Fibroblast of skin of left quadriceps (primary cell): ENCODE measurements around the gene DSCAM.
A peak's percentile ranks its signal among the peaks of the same experiment; 100 is the strongest.
"Not testable (repeated sequence)": the region's sequence is repeated elsewhere in the genome, so short reads cannot be mapped to it uniquely, and the experiment has no call there.

Experiments used
- DNase-seq, 2 experiments: peaks; one replicate each; pipeline ENCODE4 v3.0.0-alpha.2; 2013; ENCODE audit warnings: low read depth in 2 of 2

Gene DSCAM

DNA sequence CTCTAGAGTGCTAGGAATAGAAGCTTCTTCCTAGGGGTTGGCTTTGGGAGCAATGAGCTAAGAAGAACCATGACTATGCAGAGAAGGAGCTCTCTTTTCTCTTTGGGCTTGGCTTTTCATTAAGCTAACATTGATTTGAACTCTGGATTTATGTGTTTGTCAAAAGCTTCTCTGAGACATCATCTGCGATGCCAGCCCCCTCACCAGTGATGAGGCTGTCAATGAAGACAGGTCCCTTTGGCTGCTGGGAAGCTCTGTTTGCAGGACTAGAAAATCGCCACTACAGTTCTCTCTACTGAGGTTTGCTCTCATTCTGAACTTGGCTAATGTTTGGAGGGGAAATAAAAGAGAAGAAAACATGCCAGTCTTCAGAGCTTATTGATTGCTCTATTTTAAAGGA lies 794.7 kb downstream of the DSCAM start:
- DNase-seq = no peak

DNA sequence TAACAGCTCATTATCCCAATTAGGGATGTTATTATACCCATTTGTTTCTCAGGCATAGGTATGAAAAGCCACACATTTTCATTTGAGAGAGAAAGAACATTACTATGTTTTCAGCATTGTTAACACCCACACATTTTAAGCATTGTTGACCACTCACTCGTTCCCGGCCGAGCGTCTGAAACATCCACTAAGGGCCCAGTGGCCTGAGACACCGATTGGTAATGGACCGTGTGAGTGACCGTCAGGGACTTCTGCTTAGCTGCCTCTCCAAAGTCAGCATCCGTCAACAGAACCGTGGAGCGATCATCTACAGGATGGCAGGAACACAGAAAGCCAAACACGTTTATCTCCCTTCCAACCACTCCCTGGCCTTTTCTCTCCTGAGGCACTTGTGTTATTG lies 795.2 kb downstream of the DSCAM start:
- DNase-seq = no peak

DNA sequence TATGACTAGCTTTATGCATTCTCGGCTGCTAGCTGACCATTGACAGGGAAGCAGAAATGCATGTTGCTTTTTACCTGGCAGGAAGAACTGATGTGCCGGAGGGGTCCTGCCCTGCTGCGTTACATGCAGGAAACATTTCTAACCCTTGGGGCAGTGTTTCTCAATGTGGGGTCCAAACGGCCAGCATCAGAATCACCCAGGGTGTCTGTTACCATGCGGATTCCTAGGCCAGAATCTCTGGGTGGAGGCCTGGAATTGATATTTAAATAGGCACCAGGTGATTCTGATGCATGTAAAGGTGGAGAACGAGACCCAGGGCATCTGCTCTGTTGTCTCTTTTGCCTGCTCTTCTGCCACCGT lies 797.0 kb downstream of the DSCAM start:
- DNase-seq = no peak

DNA sequence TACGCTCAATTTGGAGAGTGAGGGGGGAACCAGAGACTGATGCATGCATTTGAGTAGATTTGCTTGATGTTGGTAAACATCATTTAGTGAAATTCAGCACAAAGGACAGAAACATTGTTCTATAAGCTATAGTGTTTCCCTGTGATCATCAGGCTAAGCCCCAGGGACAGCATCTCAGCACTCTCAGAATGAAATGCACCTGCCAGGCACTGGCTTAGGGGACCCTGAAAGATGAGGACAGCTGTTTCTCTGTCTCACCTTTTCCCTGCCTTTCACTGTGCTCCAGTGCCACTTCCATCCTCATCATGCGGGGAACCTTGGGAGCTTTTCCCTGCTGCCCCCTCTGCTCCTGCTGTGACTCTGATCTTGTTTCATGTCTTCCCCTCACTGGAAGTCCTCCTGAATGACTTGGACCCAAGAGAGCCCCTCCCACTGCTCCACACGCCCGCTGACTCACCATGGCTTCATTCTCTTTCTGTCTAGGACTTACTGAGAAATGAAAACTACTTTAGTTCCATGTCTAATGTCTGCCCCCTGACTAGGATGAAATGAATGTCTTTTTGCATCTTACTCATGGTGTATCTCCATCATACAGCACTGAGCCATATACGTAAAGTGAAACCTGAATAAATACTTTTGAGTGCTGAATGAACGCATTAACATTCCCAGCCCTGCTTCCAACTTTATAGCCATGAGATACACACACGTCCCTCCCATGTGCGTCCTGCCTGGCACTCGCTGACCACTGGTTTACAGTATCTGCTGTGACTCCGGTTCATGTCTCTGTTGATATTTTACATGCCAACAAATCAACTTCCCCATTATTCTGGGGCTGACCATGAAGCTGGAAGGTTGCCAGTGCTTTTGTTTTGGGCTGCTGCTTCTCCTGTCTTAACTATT lies 797.7 kb downstream of the DSCAM start:
- peak; percentile 30 to 41 for DNase-seq

DNA sequence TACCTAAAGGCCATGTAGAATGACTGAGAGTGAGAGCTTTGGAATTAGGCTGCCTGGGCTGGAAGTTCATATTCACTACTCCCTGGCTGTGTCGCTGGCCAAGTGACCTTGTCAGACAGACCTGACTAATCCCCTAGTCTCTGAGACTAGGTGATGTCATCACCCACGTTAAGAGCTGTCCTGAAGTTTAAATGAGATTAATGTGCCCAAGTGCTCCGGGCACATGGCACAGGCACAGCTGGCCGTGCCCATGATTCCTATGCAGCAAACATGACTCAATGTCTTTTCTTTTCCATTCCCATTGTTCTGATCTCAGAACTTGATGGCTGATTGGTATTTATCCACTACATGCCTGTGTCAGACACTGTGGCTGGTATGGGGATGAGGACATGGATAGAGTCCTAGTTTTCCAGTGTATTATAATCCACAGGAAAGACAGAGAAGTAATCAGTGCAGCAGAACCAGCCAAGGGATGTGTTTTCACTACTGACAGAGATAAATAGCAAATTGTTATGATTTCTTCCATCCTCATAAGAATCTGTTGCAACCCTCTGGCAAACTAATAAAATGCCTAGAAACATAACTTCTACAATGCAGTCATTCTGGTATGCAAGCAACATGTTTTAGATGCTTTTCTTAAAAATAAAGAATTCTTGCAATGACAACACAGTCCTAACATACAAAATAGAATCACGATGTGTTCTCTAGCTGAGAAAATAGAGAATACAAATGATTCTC lies 798.8 kb downstream of the DSCAM start:
- peak in 1 of 2 experiments; percentile 12 for DNase-seq

DNA sequence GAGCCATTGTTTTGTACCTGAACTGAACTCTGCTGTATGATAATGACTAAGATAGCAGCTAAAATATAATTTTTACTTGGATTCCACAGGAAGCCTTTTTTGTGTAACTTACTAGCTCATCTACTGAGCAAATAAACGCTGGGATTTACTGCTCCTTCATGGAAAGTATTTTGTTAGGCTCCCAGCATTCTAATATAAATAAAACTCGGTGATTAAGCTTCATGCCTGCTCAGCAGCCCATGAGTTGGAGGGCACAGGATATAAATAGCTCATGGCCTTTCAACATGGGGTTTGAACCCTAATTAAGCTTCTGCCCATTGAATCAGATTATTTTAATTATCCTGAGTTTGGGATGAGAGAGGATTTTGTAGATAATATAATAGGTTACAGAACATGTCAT lies 799.7 kb downstream of the DSCAM start:
- DNase-seq = no peak

DNA sequence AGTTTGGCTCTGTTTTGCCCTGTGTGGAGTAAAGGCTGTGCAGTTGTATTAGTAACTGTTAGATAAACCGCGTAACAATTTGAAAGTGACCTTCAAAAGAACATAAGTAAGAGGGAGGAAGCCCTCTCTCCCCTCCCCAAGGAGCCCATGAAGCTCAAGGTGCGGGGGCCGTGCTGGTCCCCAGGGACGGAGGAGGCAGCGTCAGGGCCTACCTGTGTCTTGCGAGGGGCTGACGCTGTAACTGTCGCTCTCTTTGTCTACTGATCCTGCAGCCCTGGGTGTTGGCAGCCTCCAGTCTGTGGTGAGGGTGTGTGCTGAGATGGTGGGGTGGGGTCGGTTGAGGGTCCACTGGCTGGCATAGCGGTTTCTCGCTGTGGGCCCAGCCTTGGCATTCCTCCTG lies 803.1 kb downstream of the DSCAM start:
- DNase-seq = no peak

DNA sequence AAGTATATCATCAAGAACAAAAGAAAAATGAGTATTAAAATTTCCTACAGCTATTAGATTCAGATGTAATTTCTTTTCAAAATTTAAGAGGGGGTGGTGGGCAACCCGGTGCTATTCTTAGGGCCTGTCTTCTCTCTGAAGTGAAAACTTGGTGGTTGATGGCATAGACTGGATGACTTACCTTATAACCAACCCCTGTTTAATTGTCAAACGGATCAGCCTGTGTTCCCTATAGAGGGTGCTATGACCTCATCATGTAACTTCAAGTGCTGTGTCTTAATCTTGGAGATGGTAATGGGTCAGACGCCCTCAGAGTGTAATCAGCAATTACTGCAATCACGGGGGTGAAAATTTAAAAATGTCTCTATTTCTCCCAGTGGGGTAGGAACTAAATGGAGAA lies 803.5 kb downstream of the DSCAM start:
- DNase-seq = no peak

DNA sequence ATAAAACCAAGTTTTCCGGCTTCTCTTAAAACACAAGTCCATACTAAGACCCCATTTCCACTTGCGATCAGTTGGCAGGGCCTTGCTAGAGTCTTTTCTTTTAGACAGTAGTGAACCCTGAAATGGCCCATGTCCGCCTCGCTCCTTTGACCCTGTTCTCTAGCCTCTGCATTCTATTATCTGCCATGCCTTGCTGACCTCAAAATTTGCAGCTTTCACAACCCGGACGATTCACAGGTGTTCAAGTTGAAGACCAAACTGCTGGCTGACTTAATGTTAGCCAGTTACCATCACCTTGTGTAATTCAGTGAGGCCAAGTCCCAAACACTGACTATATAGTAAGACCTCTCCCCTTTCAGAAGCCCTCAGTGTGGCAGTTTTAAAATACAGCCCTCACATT lies 805.5 kb downstream of the DSCAM start:
- no peak for DNase-seq

DNA sequence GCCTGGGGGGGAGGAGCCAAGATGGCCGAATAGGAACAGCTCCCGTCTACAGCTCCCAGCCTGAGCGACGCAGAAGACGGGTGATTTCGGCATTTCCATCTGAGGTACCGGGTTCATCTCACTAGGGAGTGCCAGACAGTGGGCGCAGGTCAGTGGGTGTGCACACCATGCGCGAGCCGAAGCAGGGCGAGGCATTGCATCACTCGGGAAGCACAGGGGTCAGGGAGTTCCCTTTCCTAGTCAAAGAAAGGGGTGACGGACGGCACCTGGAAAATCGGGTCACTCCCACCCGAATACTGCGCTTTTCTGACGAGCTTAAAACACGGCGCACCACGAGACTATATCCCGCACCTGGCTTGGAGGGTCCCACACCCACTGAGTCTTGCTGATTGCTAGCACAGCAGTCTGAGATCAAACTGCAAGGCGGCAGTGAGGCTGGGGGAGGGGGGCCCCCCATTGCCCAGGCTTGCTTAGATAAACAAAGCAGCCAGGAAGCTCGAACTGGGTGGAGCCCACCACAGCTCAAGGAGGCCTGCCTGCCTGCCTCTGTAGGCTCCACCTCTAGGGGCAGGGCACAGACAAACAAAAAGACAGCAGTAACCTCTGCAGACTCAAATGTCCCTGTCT lies 813.7 kb downstream of the DSCAM start:
- DNase-seq = not testable (repeated sequence)

DNA sequence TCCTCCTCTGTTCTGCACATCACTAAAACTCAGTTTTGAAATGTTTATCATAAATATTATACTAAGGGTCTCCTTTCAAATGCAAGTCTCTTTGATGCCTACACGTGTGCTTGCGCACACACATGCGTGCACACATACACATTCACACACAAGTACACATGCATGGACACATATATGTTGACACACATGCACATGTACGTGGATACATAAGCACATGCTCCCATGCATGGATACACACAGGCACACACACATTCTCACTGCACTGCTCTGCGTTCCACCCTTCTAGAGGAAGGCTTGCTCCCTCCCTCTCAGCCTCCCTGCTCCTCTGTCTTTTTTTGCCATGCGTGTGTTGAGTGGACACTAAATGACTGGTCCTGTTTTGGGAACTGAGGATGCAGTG lies 817.1 kb downstream of the DSCAM start:
- DNase-seq = no peak

DNA sequence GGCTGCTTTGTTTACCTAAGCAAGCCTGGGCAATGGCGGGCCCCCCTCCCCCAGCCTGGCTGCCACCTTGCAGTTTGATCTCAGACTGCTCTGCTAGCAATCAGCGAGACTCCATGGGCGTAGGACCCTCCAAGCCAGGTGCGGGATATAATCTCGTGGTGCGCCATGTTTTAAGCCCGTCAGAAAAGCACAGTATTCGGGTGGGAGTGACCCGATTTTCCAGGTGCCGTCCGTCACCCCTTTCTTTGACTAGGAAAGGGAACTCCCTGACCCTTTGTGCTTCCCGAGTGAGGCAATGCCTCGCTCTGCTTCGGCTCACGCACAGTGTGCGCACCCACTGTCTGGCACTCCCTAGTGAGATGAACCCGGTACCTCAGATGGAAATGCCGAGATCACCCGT lies 818.6 kb downstream of the DSCAM start:
- not testable (repeated sequence) for DNase-seq

DNA sequence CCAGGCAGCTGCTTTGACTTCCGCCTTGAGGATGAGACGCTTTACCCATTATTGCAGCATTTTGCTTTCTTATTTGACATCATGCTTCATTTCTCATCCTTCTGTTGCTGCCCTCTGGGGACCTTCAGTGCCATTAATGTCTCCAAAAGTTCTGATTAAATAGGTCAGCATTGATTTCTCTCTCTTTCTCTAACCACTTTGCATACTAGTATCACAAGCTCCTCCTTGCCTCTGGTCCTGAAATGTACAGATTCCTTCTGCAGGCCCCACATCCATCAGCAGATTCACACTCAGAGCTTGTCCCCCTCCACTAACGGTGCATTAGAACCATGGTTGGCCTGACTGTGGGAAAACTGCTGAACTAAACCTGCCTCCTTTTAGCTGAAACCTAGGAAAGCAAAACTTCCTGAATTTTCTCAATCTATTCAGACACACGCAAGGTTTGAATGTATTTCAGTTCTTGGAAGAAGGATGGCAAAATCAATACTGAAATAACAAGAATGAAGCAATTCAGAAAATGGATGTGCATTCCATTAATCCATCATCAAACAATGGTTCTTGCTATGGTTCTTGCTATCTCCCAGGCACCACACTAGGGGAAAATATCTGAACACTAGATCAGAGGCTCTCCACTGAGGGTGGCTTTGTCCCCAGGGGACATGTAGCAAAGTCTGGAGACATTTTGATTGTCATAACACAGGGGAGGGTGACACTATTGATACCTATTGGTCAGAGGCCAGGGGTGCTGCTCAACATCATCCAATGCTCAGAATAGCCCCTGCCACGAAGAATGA lies 825.2 kb downstream of the DSCAM start:
- DNase-seq = no peak

DNA sequence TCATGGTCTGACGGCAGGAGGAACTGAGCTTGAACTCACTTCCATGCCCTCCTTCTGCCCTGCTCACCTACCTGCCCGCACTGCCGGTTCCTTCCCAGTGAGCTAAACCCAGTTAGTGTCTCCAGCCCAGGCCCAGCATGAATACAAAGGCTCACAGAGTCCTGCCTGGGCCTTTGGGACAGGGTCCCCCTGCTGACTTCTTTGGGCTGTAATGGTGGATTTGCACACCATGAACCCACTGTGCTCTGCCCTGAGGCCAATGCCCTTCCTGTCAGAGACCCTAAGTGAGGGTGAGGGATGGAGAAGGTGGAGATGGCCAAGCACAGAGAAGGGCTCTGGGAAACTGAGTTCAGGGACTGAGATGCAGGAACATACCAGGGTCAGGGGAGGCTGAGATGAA lies 826.3 kb downstream of the DSCAM start:
- no peak for DNase-seq

DNA sequence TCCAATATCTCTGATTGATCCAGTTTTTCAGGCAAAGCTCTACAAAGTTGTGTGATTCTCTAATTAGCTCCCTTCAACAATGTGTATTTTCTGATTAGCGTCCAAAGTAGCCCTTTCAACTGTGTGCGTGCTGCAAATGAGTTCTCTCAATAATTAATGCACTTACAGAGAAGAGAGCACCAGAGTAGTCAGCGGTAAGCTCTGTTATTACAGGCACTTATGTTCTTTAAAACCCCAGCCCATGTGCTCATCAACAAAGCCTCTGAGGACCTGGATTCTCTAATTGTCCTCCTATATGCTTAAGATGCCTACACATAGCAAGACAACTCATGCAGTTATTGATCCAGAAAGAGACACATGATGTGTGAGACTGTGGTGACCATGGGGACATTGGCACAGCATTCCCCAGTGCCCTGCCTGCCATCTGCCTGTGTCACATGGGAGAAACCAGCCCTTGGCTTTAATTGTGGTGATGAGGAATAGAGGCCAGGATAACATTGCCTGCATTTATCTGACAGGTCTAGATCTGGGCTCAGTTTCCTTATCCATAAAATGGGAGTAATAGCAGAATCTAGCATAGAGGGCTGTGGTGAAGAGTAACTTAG lies 828.0 kb downstream of the DSCAM start:
- no peak for DNase-seq

DNA sequence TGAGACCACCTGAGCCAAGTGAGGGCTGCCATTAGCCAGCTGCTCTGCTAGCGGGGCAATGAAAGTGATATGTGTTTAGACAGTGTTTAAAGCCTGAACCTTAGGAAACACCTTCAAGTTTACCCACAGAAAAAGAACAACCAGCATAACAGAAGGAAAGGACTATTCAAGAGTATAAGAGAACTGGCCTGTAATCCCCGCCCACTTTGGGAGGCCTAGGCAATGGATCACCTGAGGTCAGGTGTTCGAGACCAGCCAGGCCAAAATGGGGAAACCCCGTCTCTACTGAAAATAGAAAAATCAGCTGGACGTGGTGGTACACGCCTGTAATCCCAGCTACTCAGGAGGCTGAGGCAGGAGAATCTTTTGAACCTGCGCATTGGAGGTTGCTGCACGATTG lies 830.3 kb downstream of the DSCAM start:
- no peak for DNase-seq

DNA sequence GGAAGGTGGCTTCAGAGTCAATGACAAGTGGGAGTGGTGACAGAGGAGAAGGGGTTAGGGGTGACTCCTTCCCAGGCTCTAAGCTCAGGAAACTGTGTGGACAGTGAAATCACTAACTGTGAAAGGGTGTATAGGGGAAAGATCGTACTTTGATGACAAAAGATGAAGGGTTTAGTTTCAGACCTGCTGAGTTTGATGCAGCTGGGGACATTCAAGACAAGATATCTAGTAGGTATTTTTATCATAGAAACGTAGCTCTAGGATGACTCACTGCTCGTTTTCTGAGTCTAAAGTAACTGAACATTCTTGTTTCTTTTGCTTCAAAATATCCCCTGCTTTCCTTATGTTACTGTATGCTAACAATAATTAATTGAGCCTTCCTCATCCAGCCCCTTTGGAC lies 830.7 kb downstream of the DSCAM start:
- DNase-seq = no peak

DNA sequence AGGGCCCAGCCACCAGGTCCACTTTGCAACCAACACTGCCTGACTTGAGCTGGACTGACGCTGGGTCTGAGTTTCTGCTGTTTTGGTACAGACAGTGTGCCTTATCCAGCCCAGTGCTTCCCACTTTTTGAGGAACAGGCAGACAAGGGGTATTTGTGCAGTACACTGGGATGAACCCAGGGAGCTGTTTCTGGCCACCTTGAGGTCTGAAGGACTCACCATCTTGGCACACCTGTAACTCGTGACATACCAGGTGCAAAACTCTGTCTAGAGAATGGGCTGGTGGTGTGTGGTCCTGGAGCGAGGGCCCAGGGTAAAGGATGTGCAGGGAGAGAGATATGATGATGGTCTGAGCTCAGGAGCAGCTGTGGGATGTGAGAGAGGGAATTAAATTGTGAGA lies 831.1 kb downstream of the DSCAM start:
- DNase-seq = no peak

DNA sequence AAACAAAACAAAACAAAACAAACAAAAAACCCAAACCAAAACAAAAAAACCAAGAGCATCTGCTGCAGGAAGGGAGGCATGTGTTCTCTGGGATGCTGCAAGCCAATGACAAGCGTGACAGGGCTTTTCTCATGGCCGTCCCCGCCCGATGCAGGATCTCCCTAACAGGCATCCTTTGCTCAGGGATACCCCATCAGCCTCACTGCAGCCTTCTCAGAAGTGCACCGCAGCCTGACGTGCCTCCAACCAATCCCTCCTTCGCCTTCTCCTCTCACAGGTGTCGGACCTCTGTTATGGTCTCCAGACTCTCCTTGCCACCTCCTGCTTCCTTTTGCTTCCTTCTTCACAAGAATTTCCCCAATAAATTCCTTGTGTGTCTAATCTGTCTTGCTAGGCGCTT lies 832.6 kb downstream of the DSCAM start:
- DNase-seq = no peak

DNA sequence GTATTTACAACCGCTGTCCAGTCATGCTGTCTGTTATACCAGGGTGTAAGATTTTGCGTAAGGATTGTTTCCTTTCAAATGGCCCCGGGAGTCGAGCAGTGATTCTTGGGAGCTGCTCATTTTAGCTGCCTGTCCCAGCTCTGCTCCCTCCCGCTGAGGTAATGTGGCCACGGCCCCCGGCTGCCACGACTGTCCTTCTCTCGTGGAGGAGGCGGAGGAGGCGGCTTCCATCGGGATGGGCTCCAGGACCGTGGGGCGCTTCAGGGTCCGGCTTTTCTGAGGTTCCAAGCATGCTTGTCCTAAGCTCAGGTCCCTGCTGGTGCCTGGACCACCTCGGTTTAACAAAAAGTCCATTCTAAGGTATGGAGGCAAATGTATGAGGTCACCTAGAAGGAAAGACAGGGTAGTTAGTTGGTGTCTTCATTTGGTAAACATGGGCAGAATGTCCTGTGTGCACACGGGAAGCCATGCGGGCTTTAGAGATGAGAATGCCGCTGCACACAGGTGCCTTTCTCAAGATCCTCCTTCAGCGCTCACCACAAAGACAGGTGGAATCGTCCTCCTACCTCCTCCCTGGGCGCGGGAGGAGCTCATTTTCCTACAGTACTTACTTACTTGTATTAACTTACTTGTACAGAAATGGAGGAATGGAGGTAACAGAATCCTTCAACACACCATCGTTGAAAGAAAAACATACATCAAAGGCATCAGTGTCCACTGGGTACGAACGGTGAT lies 833.8 kb downstream of the DSCAM start:
- DNase-seq = no peak

DNA sequence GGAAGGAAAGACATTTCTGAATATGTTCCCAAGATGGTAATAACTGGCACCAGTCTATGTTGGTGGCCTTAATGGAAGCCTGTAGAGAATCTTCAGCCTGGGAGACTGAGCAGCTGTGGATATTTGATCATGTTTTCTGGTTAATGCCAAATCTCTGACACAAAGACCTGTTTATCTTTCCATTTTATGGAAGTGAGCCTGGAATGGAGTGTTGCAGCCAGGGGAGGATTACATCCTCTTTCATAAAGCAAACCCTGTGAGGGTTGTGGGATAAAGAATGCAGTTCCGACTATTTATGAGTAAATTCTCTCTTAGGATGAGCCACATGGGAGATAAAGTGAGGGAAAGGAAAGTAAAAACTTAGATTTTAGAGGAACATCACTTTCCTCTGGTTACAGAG lies 835.6 kb downstream of the DSCAM start:
- DNase-seq = no peak
